Measurements from ENCODE around the gene XRCC5. TPM values are rescaled to one million over a fixed set of nuclear protein-coding genes. Genes with fewer than 3 reads are reported as not detected.
A peak's percentile ranks its signal among the peaks of the same experiment; 100 is the strongest.

Gene XRCC5
- total RNA-seq, 1 experiment from 2014 or later: 424 TPM

DNA sequence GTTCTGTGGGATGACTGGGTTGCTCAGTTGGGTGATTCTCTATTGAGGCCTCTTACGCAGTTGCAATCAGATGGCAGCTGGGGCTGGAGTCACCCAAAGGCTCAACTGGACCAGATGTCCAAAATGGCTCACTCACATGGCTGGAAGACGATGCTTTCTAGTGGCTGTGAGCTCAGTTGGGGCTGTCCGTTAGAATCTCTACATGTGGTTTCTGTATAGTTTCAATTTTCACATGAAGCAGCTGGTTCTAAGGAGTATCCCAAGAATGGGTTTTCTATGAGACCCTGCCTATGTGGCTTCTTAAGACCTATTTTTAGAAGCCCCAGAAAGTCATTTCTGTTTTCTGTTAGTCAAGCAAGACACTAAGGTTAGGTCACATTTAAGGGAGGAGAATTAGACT, 4.4 kb downstream of the XRCC5 start:
- TF ChIP-seq, protein P1, sequence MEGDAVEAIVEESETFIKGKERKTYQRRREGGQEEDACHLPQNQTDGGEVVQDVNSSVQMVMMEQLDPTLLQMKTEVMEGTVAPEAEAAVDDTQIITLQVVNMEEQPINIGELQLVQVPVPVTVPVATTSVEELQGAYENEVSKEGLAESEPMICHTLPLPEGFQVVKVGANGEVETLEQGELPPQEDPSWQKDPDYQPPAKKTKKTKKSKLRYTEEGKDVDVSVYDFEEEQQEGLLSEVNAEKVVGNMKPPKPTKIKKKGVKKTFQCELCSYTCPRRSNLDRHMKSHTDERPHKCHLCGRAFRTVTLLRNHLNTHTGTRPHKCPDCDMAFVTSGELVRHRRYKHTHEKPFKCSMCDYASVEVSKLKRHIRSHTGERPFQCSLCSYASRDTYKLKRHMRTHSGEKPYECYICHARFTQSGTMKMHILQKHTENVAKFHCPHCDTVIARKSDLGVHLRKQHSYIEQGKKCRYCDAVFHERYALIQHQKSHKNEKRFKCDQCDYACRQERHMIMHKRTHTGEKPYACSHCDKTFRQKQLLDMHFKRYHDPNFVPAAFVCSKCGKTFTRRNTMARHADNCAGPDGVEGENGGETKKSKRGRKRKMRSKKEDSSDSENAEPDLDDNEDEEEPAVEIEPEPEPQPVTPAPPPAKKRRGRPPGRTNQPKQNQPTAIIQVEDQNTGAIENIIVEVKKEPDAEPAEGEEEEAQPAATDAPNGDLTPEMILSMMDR (IDR thresholded peaks at IDR 0.05 in 2 of 3, conservative IDR thresholded peaks at IDR 0.05 in 1 of 3; ENCODE audit: borderline replicate concordance in 1 of 3, insufficient read depth in 1 of 3, low read depth in 2 of 3, low read length in 2 of 3): no peak
- no peak for TF ChIP-seq POLR2AphosphoS5 (IDR thresholded peaks at IDR 0.05; ENCODE audit: low read depth, low read length)
- TF ChIP-seq CBX3 (IDR thresholded peaks at IDR 0.05; ENCODE audit: low read depth): no peak
- TF ChIP-seq SIN3A (IDR thresholded peaks at IDR 0.05; ENCODE audit: low read depth): no peak
- TF ChIP-seq CEBPB (IDR thresholded peaks at IDR 0.05; ENCODE audit: low read depth): no peak
- no peak for TF ChIP-seq EZH2 (IDR thresholded peaks at IDR 0.05)
- TF ChIP-seq, protein P2, sequence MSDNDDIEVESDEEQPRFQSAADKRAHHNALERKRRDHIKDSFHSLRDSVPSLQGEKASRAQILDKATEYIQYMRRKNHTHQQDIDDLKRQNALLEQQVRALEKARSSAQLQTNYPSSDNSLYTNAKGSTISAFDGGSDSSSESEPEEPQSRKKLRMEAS (IDR thresholded peaks at IDR 0.05): no peak
- TF ChIP-seq, protein P3, sequence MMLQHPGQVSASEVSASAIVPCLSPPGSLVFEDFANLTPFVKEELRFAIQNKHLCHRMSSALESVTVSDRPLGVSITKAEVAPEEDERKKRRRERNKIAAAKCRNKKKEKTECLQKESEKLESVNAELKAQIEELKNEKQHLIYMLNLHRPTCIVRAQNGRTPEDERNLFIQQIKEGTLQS (IDR thresholded peaks at IDR 0.05): no peak
- TF ChIP-seq, protein P4, sequence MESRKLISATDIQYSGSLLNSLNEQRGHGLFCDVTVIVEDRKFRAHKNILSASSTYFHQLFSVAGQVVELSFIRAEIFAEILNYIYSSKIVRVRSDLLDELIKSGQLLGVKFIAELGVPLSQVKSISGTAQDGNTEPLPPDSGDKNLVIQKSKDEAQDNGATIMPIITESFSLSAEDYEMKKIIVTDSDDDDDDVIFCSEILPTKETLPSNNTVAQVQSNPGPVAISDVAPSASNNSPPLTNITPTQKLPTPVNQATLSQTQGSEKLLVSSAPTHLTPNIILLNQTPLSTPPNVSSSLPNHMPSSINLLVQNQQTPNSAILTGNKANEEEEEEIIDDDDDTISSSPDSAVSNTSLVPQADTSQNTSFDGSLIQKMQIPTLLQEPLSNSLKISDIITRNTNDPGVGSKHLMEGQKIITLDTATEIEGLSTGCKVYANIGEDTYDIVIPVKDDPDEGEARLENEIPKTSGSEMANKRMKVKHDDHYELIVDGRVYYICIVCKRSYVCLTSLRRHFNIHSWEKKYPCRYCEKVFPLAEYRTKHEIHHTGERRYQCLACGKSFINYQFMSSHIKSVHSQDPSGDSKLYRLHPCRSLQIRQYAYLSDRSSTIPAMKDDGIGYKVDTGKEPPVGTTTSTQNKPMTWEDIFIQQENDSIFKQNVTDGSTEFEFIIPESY (IDR thresholded peaks at IDR 0.05; ENCODE audit: extremely low read depth, insufficient replicate concordance, low read length): no peak
- TF ChIP-seq EGR1 (IDR thresholded peaks at IDR 0.05; ENCODE audit: low read depth): no peak
- no peak for TF ChIP-seq YY1 (IDR thresholded peaks at IDR 0.05; ENCODE audit: extremely low read depth, insufficient replicate concordance, low read depth, low read length)
- TF ChIP-seq SP1 (IDR thresholded peaks at IDR 0.05; ENCODE audit: low read depth): no peak
- no peak for TF ChIP-seq JUND (IDR thresholded peaks at IDR 0.05)
- peaks cover 7 to 25% of the 10 kb centered on the region in 2 experiments; a peak in 3 of 4 replicates for H3K4me1 ChIP-seq (ENCODE audit: control insufficient read depth in 1 of 2, insufficient read depth in 2 of 2, low read length in 2 of 2)
- intact Hi-C loops (cut with micrococcal nuclease): loop anchor here (5.0 kb wide), 2 partner anchors 289 to 389 kb away; no protein-coding TSS in a partner anchor
- no peak overlapping the region for H2AFZ ChIP-seq (ENCODE audit: low read depth, low read length, poor library complexity, severe bottlenecking)
- H3K79me2 ChIP-seq (ENCODE audit: insufficient read depth, low read length): peaks cover 88% of the 10 kb centered on the region
- POLR2A ChIA-PET: no interaction called here
- CTCF ChIA-PET: interaction anchor here (1.2 kb wide), 2 partner anchors 12 to 32 kb away, joined by 4 to 8 read pairs; partner anchors contain the start of genes PECR and TMEM169
- H3K27me3 ChIP-seq (ENCODE audit: insufficient read depth, low read length): no peaks in the 10 kb centered on the region
- DNase-seq (ENCODE audit: low read depth, low spot score) (no peak), ATAC-seq (no peak)
- no peaks in the 10 kb centered on the region for H3K9me2 ChIP-seq (ENCODE audit: insufficient read depth)
- BruUV-seq (replicated peaks): no TSS peak
- H3K27ac ChIP-seq (ENCODE audit: low read depth, low read length): peak overlapping the region; percentile 23; the same call in 1 of the 2 replicates
- H3K9me3 ChIP-seq (ENCODE audit: control insufficient read depth in 1 of 2, insufficient read depth in 1 of 2, low read depth in 1 of 2, low read length in 2 of 2): no peaks in the 10 kb centered on the region
- H3K4me3 ChIP-seq (replicated peaks in 1 of 2; ENCODE audit: low read depth in 1 of 2, low read length in 2 of 2): no peak overlapping the region
- peaks cover 30% of the 10 kb centered on the region; the same call in 1 of the 2 replicates for H4K20me1 ChIP-seq (ENCODE audit: insufficient read depth)
- no peak overlapping the region for H3K9ac ChIP-seq (ENCODE audit: low read length)
- RAD21 ChIA-PET (ENCODE audit: low non-redundant PET in 1 of 2, low total read pairs in 2 of 2, uncharacterized antibody in 2 of 2, unreplicated experiment in 2 of 2): no interaction called here
- H3K4me2 ChIP-seq (ENCODE audit: low read length): no peak overlapping the region
- peaks cover 41 to 72% of the 10 kb centered on the region in 2 experiments for H3K36me3 ChIP-seq (ENCODE audit: control insufficient read depth in 1 of 2, insufficient read depth in 2 of 2, low read length in 2 of 2)

Data from HCT116 (cell line).